HG03575 (cell line): Measurements from ENCODE around the gene PAQR5.
"Not testable (repeated sequence)": the region's sequence is repeated elsewhere in the genome, so short reads cannot be mapped to it uniquely, and the experiment has no call there.

Experiments
- ATAC-seq: cut with Tn5 transposase; IDR thresholded peaks from one replicate; pipeline ENCODE4 v1.9.1; 2021; ENCODE audit not compliant: unreplicated experiment, insufficient number of reproducible peaks, low FRiP score; ENCODE audit errors: extremely low read depth

PAQR5 gene

GRCh38 chr15:69443032-69443611 lies 144.4 kb downstream of the PAQR5 start:
- no peak for ATAC-seq

- no peak for ATAC-seq
Observed at GRCh38 chr15:69444686-69445085, 146.0 kb downstream of the PAQR5 start.

- ATAC-seq, result no peak
Observed at GRCh38 chr15:69446953-69447352, 148.2 kb downstream of the PAQR5 start.

GRCh38 chr15:69450221-69450620 lies 151.5 kb downstream of the PAQR5 start:
- ATAC-seq, result not testable (repeated sequence)

GRCh38 chr15:69450968-69451695 lies 152.4 kb downstream of the PAQR5 start:
- ATAC-seq, result no peak

- ATAC-seq, result no peak
Observed at GRCh38 chr15:69451951-69452691, 153.4 kb downstream of the PAQR5 start.

GRCh38 chr15:69452692-69453521 lies 154.2 kb downstream of the PAQR5 start, which contains the start of gene RPLP1:
Gene RPLP1 (plus strand): TSS chr15:69452818. CDS start chr15:69452949, 131 bp downstream.
- ATAC-seq, result peak; percentile 54

- ATAC-seq, result no peak
Observed at GRCh38 chr15:69454953-69455352, 156.2 kb downstream of the PAQR5 start.

- no peak for ATAC-seq
Observed at GRCh38 chr15:69456208-69457166, 157.8 kb downstream of the PAQR5 start.
